ENCODE results near the gene RPRD2.
"Not testable (repeated sequence)": the region's sequence is repeated elsewhere in the genome, so short reads cannot be mapped to it uniquely, and the experiment has no call there.

Gene RPRD2

GRCh38 chr1:150389650-150390049, 25.7 kb downstream of the RPRD2 start:
- H3K79me2 ChIP-seq (ENCODE audit: control insufficient read depth, insufficient read depth, low read length), result peaks cover 40% of the 10 kb centered on the region
- H3K27ac ChIP-seq (ENCODE audit: low read depth, low read length), result no peak overlapping the region
- no peak overlapping the region for H3K23ac ChIP-seq (ENCODE audit: low read length)
- no peak overlapping the region for H3K4me3 ChIP-seq (ENCODE audit: low read length)
- H3K56ac ChIP-seq (ENCODE audit: low read length), result no peak overlapping the region
- H2BK15ac ChIP-seq (replicated peaks; ENCODE audit: low read depth), result no peak overlapping the region
- no peak overlapping the region for H4K5ac ChIP-seq (ENCODE audit: low read length)
- no peak for DNase-seq
- no peak overlapping the region for H2BK5ac ChIP-seq (ENCODE audit: low read length)
- H3K18ac ChIP-seq (ENCODE audit: low read length), result no peak overlapping the region
- H3K27me3 ChIP-seq (ENCODE audit: insufficient read depth, low read length, poor library complexity), result no peaks in the 10 kb centered on the region
- H2BK120ac ChIP-seq (ENCODE audit: low read depth, low read length), result no peak overlapping the region
- no peak overlapping the region for H2AK5ac ChIP-seq (ENCODE audit: low read length)
- no peak overlapping the region for H3K9ac ChIP-seq (ENCODE audit: low read length)
- H3K79me1 ChIP-seq (ENCODE audit: low read length), result peaks cover 3% of the 10 kb centered on the region
- no peaks in the 10 kb centered on the region for H3K36me3 ChIP-seq (ENCODE audit: control insufficient read depth, insufficient read depth, low read length)
- no peak overlapping the region for H4K8ac ChIP-seq (ENCODE audit: low read depth, low read length)
- H3K4me1 ChIP-seq (ENCODE audit: control insufficient read depth, low read depth, low read length), result no peaks in the 10 kb centered on the region
- no peak overlapping the region for H3K4me2 ChIP-seq (ENCODE audit: low read length)
- H3K4ac ChIP-seq (ENCODE audit: low read depth, low read length), result no peak overlapping the region
- no CpG with 5 or more reads among the region's 4 CpGs for WGBS (ENCODE audit: extremely low coverage, insufficient coverage, low lambda C conversion rate)

DNA sequence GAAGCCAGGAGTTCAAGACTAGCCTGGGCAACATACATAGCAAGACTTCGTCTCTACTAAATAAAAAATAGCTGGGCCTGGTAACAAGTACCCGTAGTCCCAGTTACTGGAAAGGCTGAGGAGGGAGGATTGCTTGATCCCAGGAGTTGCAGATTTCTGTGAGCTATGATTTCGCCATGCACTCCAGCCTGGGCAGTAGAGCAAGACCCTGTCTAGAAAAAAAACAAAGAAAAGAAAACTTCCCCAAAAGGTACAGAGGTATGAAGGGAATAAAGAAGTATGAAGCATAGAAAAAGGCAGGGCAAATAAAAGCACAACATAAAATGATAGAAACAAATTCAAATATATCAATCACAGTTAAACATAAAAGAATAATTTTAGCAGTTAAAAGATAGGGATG, 28.7 kb downstream of the RPRD2 start:
- Histone ChIP-seq H3K4me1 (ENCODE audit: control insufficient read depth, low read depth, low read length) (no peaks in the 10 kb centered on the region), H3K23ac (ENCODE audit: low read length) (no peak overlapping the region), H3K4me2 (ENCODE audit: low read length) (no peak overlapping the region), H3K79me1 (ENCODE audit: low read length) (no peaks in the 10 kb centered on the region), H3K27ac (ENCODE audit: low read depth, low read length) (no peak overlapping the region), H2BK5ac (ENCODE audit: low read length) (no peak overlapping the region), H3K4me3 (ENCODE audit: low read length) (no peak overlapping the region), H4K8ac (ENCODE audit: low read depth, low read length) (no peak overlapping the region), H3K79me2 (ENCODE audit: control insufficient read depth, insufficient read depth, low read length) (peaks cover 29% of the 10 kb centered on the region), H3K36me3 (ENCODE audit: control insufficient read depth, insufficient read depth, low read length) (no peaks in the 10 kb centered on the region), H3K9ac (ENCODE audit: low read length) (no peak overlapping the region), H3K27me3 (ENCODE audit: insufficient read depth, low read length, poor library complexity) (no peaks in the 10 kb centered on the region), H3K56ac (ENCODE audit: low read length) (no peak overlapping the region), H2AK5ac (ENCODE audit: low read length) (no peak overlapping the region), H2BK120ac (ENCODE audit: low read depth, low read length) (no peak overlapping the region), H3K4ac (ENCODE audit: low read depth, low read length) (no peak overlapping the region), H2BK15ac (replicated peaks; ENCODE audit: low read depth) (no peak overlapping the region), H3K18ac (ENCODE audit: low read length) (no peak overlapping the region), H4K5ac (ENCODE audit: low read length) (no peak overlapping the region)
- DNase-seq, result no peak
- no CpG with 5 or more reads among the region's 3 CpGs for WGBS (ENCODE audit: extremely low coverage, insufficient coverage, low lambda C conversion rate)

GRCh38 chr1:150395115-150395514, 31.2 kb downstream of the RPRD2 start:
- not testable (repeated sequence) for H2BK15ac ChIP-seq (replicated peaks; ENCODE audit: low read depth); H3K36me3 ChIP-seq (ENCODE audit: control insufficient read depth, insufficient read depth, low read length); H3K18ac ChIP-seq (ENCODE audit: low read length); H2BK5ac ChIP-seq (ENCODE audit: low read length); DNase-seq; H2BK120ac ChIP-seq (ENCODE audit: low read depth, low read length); H3K9ac ChIP-seq (ENCODE audit: low read length); H3K27me3 ChIP-seq (ENCODE audit: insufficient read depth, low read length, poor library complexity); H3K79me1 ChIP-seq (ENCODE audit: low read length); H3K4ac ChIP-seq (ENCODE audit: low read depth, low read length); H3K4me1 ChIP-seq (ENCODE audit: control insufficient read depth, low read depth, low read length); H3K56ac ChIP-seq (ENCODE audit: low read length); H2AK5ac ChIP-seq (ENCODE audit: low read length); H3K4me2 ChIP-seq (ENCODE audit: low read length); H4K5ac ChIP-seq (ENCODE audit: low read length); H3K23ac ChIP-seq (ENCODE audit: low read length); H3K27ac ChIP-seq (ENCODE audit: low read depth, low read length); H4K8ac ChIP-seq (ENCODE audit: low read depth, low read length); H3K4me3 ChIP-seq (ENCODE audit: low read length)
- H3K79me2 ChIP-seq (ENCODE audit: control insufficient read depth, insufficient read depth, low read length), result peaks cover 25% of the 10 kb centered on the region
- WGBS (ENCODE audit: extremely low coverage, insufficient coverage, low lambda C conversion rate), result no CpG with 5 or more reads among the region's 2 CpGs

DNA sequence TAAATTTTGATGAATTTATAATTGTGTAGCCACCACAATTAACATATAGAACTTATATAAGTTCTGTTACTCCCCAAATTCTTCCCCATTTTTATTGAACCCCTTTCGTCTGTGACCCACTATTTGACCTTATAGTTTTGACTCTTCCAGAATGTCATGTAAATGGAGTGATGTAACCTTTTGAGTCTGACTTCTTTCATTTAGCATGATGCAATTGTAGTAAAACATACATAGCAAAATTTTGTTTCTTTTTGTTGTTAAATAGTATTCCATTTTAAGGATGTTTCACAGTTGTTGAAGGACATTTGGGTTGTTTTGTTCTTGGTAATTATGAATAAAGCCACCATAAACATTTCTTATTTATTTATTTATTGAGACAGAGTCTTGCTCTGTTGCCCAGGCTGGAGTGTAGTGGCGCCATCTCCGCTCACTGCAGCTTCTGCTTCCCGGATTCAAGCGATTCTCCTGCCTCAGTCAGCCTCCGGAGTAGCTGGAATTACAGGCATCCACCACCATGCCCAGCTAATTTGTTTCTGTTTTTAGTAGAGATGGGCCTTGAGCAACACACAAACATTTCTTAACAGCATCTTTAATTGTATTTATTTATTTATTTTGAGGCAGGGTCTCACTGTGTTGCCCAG, 33.6 kb downstream of the RPRD2 start:
- H2BK15ac ChIP-seq (replicated peaks; ENCODE audit: low read depth), result no peak overlapping the region
- peaks cover 29% of the 10 kb centered on the region for H3K79me2 ChIP-seq (ENCODE audit: control insufficient read depth, insufficient read depth, low read length)
- no CpG with 5 or more reads among the region's 6 CpGs for WGBS (ENCODE audit: extremely low coverage, insufficient coverage, low lambda C conversion rate)
- H4K5ac ChIP-seq (ENCODE audit: low read length), result no peak overlapping the region
- H3K4ac ChIP-seq (ENCODE audit: low read depth, low read length), result no peak overlapping the region
- no peak overlapping the region for H2BK5ac ChIP-seq (ENCODE audit: low read length)
- H3K4me1 ChIP-seq (ENCODE audit: control insufficient read depth, low read depth, low read length), result no peaks in the 10 kb centered on the region
- no peak overlapping the region for H3K4me2 ChIP-seq (ENCODE audit: low read length)
- H3K9ac ChIP-seq (ENCODE audit: low read length), result no peak overlapping the region
- no peaks in the 10 kb centered on the region for H3K27me3 ChIP-seq (ENCODE audit: insufficient read depth, low read length, poor library complexity)
- peaks cover 4% of the 10 kb centered on the region for H3K79me1 ChIP-seq (ENCODE audit: low read length)
- no peak overlapping the region for H3K4me3 ChIP-seq (ENCODE audit: low read length)
- H3K23ac ChIP-seq (ENCODE audit: low read length), result no peak overlapping the region
- H3K27ac ChIP-seq (ENCODE audit: low read depth, low read length), result no peak overlapping the region
- no peak for DNase-seq
- H4K8ac ChIP-seq (ENCODE audit: low read depth, low read length), result no peak overlapping the region
- H3K56ac ChIP-seq (ENCODE audit: low read length), result no peak overlapping the region
- H2AK5ac ChIP-seq (ENCODE audit: low read length), result no peak overlapping the region
- no peak overlapping the region for H3K18ac ChIP-seq (ENCODE audit: low read length)
- H2BK120ac ChIP-seq (ENCODE audit: low read depth, low read length), result no peak overlapping the region
- no peaks in the 10 kb centered on the region for H3K36me3 ChIP-seq (ENCODE audit: control insufficient read depth, insufficient read depth, low read length)

DNA sequence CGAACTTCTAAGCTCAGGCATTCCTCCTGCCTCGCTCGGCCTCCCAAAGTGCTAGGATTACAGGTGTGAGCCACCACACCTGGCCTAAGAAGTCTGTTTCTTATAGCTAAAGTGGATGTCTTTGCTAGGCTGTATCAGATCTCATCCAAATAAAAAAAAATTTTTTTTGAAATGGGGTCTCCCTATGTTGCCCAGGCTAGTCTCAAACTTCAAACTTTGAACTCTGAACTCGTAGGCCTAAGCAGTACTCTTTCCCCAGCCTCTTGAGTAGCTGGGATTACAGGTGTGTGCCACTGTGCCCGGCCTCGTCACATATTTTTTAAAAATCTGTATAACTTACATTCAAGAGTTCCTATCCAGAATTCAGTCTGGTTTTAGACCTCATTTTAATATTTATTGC, 40.5 kb downstream of the RPRD2 start:
- Histone ChIP-seq H3K4me3 (ENCODE audit: low read length) (no peak overlapping the region), H3K4me1 (ENCODE audit: control insufficient read depth, low read depth, low read length) (no peaks in the 10 kb centered on the region), H3K79me1 (ENCODE audit: low read length) (peaks cover 8% of the 10 kb centered on the region), H3K23ac (ENCODE audit: low read length) (no peak overlapping the region), H2BK120ac (ENCODE audit: low read depth, low read length) (no peak overlapping the region), H3K9ac (ENCODE audit: low read length) (no peak overlapping the region), H2BK15ac (replicated peaks; ENCODE audit: low read depth) (no peak overlapping the region), H4K8ac (ENCODE audit: low read depth, low read length) (no peak overlapping the region), H3K18ac (ENCODE audit: low read length) (no peak overlapping the region), H2BK5ac (ENCODE audit: low read length) (no peak overlapping the region), H3K56ac (ENCODE audit: low read length) (no peak overlapping the region), H3K27ac (ENCODE audit: low read depth, low read length) (no peak overlapping the region), H3K27me3 (ENCODE audit: insufficient read depth, low read length, poor library complexity) (no peaks in the 10 kb centered on the region), H3K79me2 (ENCODE audit: control insufficient read depth, insufficient read depth, low read length) (peaks cover 29% of the 10 kb centered on the region), H3K36me3 (ENCODE audit: control insufficient read depth, insufficient read depth, low read length) (no peaks in the 10 kb centered on the region), H4K5ac (ENCODE audit: low read length) (no peak overlapping the region), H3K4me2 (ENCODE audit: low read length) (no peak overlapping the region), H2AK5ac (ENCODE audit: low read length) (no peak overlapping the region), H3K4ac (ENCODE audit: low read depth, low read length) (no peak overlapping the region)
- no peak for DNase-seq
- no CpG with 5 or more reads among the region's 6 CpGs for WGBS (ENCODE audit: extremely low coverage, insufficient coverage, low lambda C conversion rate)

GRCh38 chr1:150405660-150406059, 41.7 kb downstream of the RPRD2 start:
- H3K36me3 ChIP-seq (ENCODE audit: control insufficient read depth, insufficient read depth, low read length), result no peaks in the 10 kb centered on the region
- H2BK15ac ChIP-seq (replicated peaks; ENCODE audit: low read depth), result no peak overlapping the region
- no peak overlapping the region for H3K4me3 ChIP-seq (ENCODE audit: low read length)
- no peak overlapping the region for H2BK120ac ChIP-seq (ENCODE audit: low read depth, low read length)
- H3K4me1 ChIP-seq (ENCODE audit: control insufficient read depth, low read depth, low read length), result no peaks in the 10 kb centered on the region
- H3K18ac ChIP-seq (ENCODE audit: low read length), result no peak overlapping the region
- H4K8ac ChIP-seq (ENCODE audit: low read depth, low read length), result no peak overlapping the region
- H3K4ac ChIP-seq (ENCODE audit: low read depth, low read length), result no peak overlapping the region
- no peak overlapping the region for H3K23ac ChIP-seq (ENCODE audit: low read length)
- H4K5ac ChIP-seq (ENCODE audit: low read length), result no peak overlapping the region
- peaks cover 6% of the 10 kb centered on the region for H3K79me1 ChIP-seq (ENCODE audit: low read length)
- H3K27ac ChIP-seq (ENCODE audit: low read depth, low read length), result no peak overlapping the region
- no peak for DNase-seq
- H3K4me2 ChIP-seq (ENCODE audit: low read length), result no peak overlapping the region
- H3K27me3 ChIP-seq (ENCODE audit: insufficient read depth, low read length, poor library complexity), result no peaks in the 10 kb centered on the region
- WGBS (ENCODE audit: extremely low coverage, insufficient coverage, low lambda C conversion rate), result no CpG with 5 or more reads among the region's 5 CpGs
- no peak overlapping the region for H3K56ac ChIP-seq (ENCODE audit: low read length)
- no peak overlapping the region for H3K9ac ChIP-seq (ENCODE audit: low read length)
- H2AK5ac ChIP-seq (ENCODE audit: low read length), result no peak overlapping the region
- H2BK5ac ChIP-seq (ENCODE audit: low read length), result no peak overlapping the region
- H3K79me2 ChIP-seq (ENCODE audit: control insufficient read depth, insufficient read depth, low read length), result peaks cover 30% of the 10 kb centered on the region
